Kidney capillary endothelial cell (primary cell): ENCODE measurements around the gene DMTF1.
"Not testable (repeated sequence)": the region's sequence is repeated elsewhere in the genome, so short reads cannot be mapped to it uniquely, and the experiment has no call there.

Experiments used
- DNase-seq: peaks from one replicate; pipeline ENCODE4 v3.0.0-alpha.2; 2018; ENCODE audit warnings: low spot score

Gene DMTF1

GRCh38 chr7:87226495-87226894 is 74.2 kb downstream of the DMTF1 start:
- DNase-seq: no peak

GRCh38 chr7:87231258-87231657 is 79.0 kb downstream of the DMTF1 start:
- no peak for DNase-seq

- DNase-seq: no peak
Measured at GRCh38 chr7:87231711-87232110, 79.5 kb downstream of the DMTF1 start.

GRCh38 chr7:87234949-87235348 is 82.7 kb downstream of the DMTF1 start:
- DNase-seq: no peak

GRCh38 chr7:87238464-87239051 is 86.3 kb downstream of the DMTF1 start:
- DNase-seq: not testable (repeated sequence)

- not testable (repeated sequence) for DNase-seq
Measured at GRCh38 chr7:87245671-87246070, 93.4 kb downstream of the DMTF1 start.
